ENCODE data around the gene PHAF1.

DNA sequence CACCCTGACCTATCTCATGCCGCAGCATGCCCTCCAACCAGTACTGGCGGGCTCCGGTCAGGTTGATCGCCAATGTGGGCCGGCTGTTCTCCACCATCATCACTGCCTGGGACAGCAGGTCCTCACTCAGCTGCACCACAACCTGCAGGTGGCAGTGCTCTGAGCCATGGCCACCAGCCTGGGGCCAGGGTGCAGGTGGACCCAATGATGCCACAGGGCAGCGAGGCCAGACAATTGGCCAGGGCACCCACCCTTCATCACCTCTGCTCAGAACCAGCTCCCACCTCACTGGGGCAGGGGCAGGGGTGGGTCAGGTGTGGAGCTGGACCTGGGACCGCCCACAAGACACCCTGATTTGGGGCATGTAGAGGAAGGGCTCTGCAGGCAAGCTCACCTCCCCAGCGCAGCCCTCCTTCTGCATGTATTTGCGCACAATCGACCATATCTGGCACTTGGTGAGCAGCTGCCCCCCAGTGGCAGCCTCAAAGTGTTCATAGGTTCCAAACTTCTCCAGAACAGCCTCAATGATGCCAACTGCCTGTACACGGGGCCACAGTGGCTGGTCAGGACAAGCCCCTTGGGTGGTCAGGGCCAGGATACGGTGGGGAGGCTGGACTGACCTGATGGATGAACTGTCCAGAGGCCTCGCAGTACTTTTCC, 69.8 kb downstream of the PHAF1 start:
- TF ChIP-seq, protein P1, sequence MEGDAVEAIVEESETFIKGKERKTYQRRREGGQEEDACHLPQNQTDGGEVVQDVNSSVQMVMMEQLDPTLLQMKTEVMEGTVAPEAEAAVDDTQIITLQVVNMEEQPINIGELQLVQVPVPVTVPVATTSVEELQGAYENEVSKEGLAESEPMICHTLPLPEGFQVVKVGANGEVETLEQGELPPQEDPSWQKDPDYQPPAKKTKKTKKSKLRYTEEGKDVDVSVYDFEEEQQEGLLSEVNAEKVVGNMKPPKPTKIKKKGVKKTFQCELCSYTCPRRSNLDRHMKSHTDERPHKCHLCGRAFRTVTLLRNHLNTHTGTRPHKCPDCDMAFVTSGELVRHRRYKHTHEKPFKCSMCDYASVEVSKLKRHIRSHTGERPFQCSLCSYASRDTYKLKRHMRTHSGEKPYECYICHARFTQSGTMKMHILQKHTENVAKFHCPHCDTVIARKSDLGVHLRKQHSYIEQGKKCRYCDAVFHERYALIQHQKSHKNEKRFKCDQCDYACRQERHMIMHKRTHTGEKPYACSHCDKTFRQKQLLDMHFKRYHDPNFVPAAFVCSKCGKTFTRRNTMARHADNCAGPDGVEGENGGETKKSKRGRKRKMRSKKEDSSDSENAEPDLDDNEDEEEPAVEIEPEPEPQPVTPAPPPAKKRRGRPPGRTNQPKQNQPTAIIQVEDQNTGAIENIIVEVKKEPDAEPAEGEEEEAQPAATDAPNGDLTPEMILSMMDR (IDR thresholded peaks at IDR 0.05; ENCODE audit: insufficient read depth, low read length): no peak
- TF ChIP-seq POLR2AphosphoS5 (IDR thresholded peaks at IDR 0.05; ENCODE audit: low read depth): no peak

Measured in HL-60 (cell line).